ENCODE measurements around the gene TEAD4. TPM values are rescaled to one million over a fixed set of nuclear protein-coding genes. Genes with fewer than 3 reads are reported as not detected.
A peak's percentile ranks its signal among the peaks of the same experiment; 100 is the strongest.

The TEAD4 gene
- 0.27 TPM for total RNA-seq

- no peak for DNase-seq (ENCODE audit: low read depth in 2 of 3, low spot score in 2 of 3)
Observed at GRCh38 chr12:2959192-2959504, at the start of gene TEAD4. Gene TEAD4, plus strand, starts transcription at chr12:2959397.

- no peak for DNase-seq (ENCODE audit: low read depth in 2 of 3, low spot score in 2 of 3)
Observed at GRCh38 chr12:2912216-2912575, 47.0 kb upstream of the TEAD4 start.

- no peak for DNase-seq (ENCODE audit: low read depth in 2 of 3, low spot score in 2 of 3)
Observed at GRCh38 chr12:2919249-2919648, 39.9 kb upstream of the TEAD4 start.

GRCh38 chr12:2922329-2922728 lies 36.9 kb upstream of the TEAD4 start:
- DNase-seq (ENCODE audit: low read depth in 2 of 3, low spot score in 2 of 3), result no peak

- no peak for DNase-seq (ENCODE audit: low read depth in 2 of 3, low spot score in 2 of 3)
Observed at GRCh38 chr12:2923057-2923456, 36.1 kb upstream of the TEAD4 start.

GRCh38 chr12:2924019-2924418 lies 35.2 kb upstream of the TEAD4 start:
- DNase-seq (ENCODE audit: low read depth in 2 of 3, low spot score in 2 of 3), result no peak

- DNase-seq (ENCODE audit: low read depth in 2 of 3, low spot score in 2 of 3), result no peak
Observed at GRCh38 chr12:2925322-2925995, 33.7 kb upstream of the TEAD4 start.

- no peak for DNase-seq (ENCODE audit: low read depth in 2 of 3, low spot score in 2 of 3)
Observed at GRCh38 chr12:2930865-2931264, 28.3 kb upstream of the TEAD4 start.

- no peak for DNase-seq (ENCODE audit: low read depth in 2 of 3, low spot score in 2 of 3)
Observed at GRCh38 chr12:2933586-2933985, 25.6 kb upstream of the TEAD4 start.

GRCh38 chr12:2934371-2934770 lies 24.8 kb upstream of the TEAD4 start:
- no peak for DNase-seq (ENCODE audit: low read depth in 2 of 3, low spot score in 2 of 3)

- DNase-seq (ENCODE audit: low read depth in 2 of 3, low spot score in 2 of 3), result no peak
Observed at GRCh38 chr12:2936301-2936700, 22.9 kb upstream of the TEAD4 start.

GRCh38 chr12:2937500-2937899 lies 21.7 kb upstream of the TEAD4 start:
- DNase-seq (ENCODE audit: low read depth in 2 of 3, low spot score in 2 of 3), result no peak

- DNase-seq (ENCODE audit: low read depth in 2 of 3, low spot score in 2 of 3), result no peak
Observed at GRCh38 chr12:2939191-2939590, 20.0 kb upstream of the TEAD4 start.

GRCh38 chr12:2940564-2940963 lies 18.6 kb upstream of the TEAD4 start:
- no peak for DNase-seq (ENCODE audit: low read depth in 2 of 3, low spot score in 2 of 3)

GRCh38 chr12:2941524-2941923 lies 17.7 kb upstream of the TEAD4 start:
- no peak for DNase-seq (ENCODE audit: low read depth in 2 of 3, low spot score in 2 of 3)

- peak; percentile 3 to 68 (median 38) for DNase-seq (ENCODE audit: low read depth in 2 of 3, low spot score in 2 of 3)
Observed at GRCh38 chr12:2944401-2945047, 14.7 kb upstream of the TEAD4 start.

- DNase-seq (ENCODE audit: low read depth in 2 of 3, low spot score in 2 of 3), result no peak
Observed at GRCh38 chr12:2949411-2949810, 9.8 kb upstream of the TEAD4 start.

GRCh38 chr12:2955888-2956287 lies 3.3 kb upstream of the TEAD4 start:
- no peak for DNase-seq (ENCODE audit: low read depth in 2 of 3, low spot score in 2 of 3)

- no peak for DNase-seq (ENCODE audit: low read depth in 2 of 3, low spot score in 2 of 3)
Observed at GRCh38 chr12:2957816-2958431, 1.3 kb upstream of the TEAD4 start.

GRCh38 chr12:2958432-2959191 lies 585 bp upstream of the TEAD4 start:
- DNase-seq (ENCODE audit: low read depth in 2 of 3, low spot score in 2 of 3), result peak in 1 of 3 donors; percentile 18

GRCh38 chr12:2959505-2960389 lies 550 bp downstream of the TEAD4 start:
- DNase-seq (ENCODE audit: low read depth in 2 of 3, low spot score in 2 of 3), result peak in 1 of 3 donors; percentile 19
